GM18511 (cell line): ENCODE data around the gene FAXC.

Source experiments
- ATAC-seq: cut with Tn5 transposase; IDR thresholded peaks from one replicate; pipeline ENCODE4 v1.9.1; 2021; ENCODE audit warnings: mild to moderate bottlenecking, moderate library complexity; ENCODE audit not compliant: unreplicated experiment

FAXC gene

GRCh38 chr6:99349171-99350141 is at the start of gene FAXC:
Gene FAXC (minus strand): TSS chr6:99349674. CDS start chr6:99349372, 302 bp downstream.
- peak; percentile 70 for ATAC-seq

GRCh38 chr6:99397287-99397686 is 47.8 kb upstream of the FAXC start:
- ATAC-seq = no peak

- ATAC-seq = peak; percentile 83
Measured at GRCh38 chr6:99393698-99394531, 44.4 kb upstream of the FAXC start, which contains the start of gene COQ3. Gene COQ3 (minus strand): TSS chr6:99394195. CDS start chr6:99394179, 16 bp downstream.

- ATAC-seq = peak; percentile 38
Measured at GRCh38 chr6:99393366-99393697, 43.9 kb upstream of the FAXC start.

- ATAC-seq = no peak
Measured at GRCh38 chr6:99390896-99391295, 41.4 kb upstream of the FAXC start.

GRCh38 chr6:99384507-99384906 is 35.0 kb upstream of the FAXC start:
- ATAC-seq = no peak

GRCh38 chr6:99378636-99379035 is 29.2 kb upstream of the FAXC start:
- no peak for ATAC-seq

GRCh38 chr6:99369533-99369932 is 20.1 kb upstream of the FAXC start:
- no peak for ATAC-seq

- no peak for ATAC-seq
Measured at GRCh38 chr6:99366852-99367251, 17.4 kb upstream of the FAXC start.

GRCh38 chr6:99364026-99364425 is 14.6 kb upstream of the FAXC start:
- peak; percentile 90 for ATAC-seq

- ATAC-seq = no peak
Measured at GRCh38 chr6:99362678-99363268, 13.3 kb upstream of the FAXC start.

GRCh38 chr6:99359800-99360199 is 10.3 kb upstream of the FAXC start:
- no peak for ATAC-seq

GRCh38 chr6:99356641-99357040 is 7.2 kb upstream of the FAXC start:
- no peak for ATAC-seq

GRCh38 chr6:99354983-99355382 is 5.5 kb upstream of the FAXC start:
- no peak for ATAC-seq

GRCh38 chr6:99353126-99353525 is 3.7 kb upstream of the FAXC start:
- no peak for ATAC-seq

GRCh38 chr6:99350573-99350972 is 1.1 kb upstream of the FAXC start:
- ATAC-seq = no peak

- ATAC-seq = no peak
Measured at GRCh38 chr6:99348288-99349170, 945 bp downstream of the FAXC start.

GRCh38 chr6:99347804-99348203 is 1.7 kb downstream of the FAXC start:
- ATAC-seq = no peak

GRCh38 chr6:99346595-99346994 is 2.9 kb downstream of the FAXC start:
- no peak for ATAC-seq

GRCh38 chr6:99345164-99345563 is 4.3 kb downstream of the FAXC start:
- no peak for ATAC-seq
